HG03432 (cell line): Measurements from ENCODE around the gene SMIM43.

Experiments
- ATAC-seq: cut with Tn5 transposase; IDR thresholded peaks from one replicate; pipeline ENCODE4 v1.9.1; 2021; ENCODE audit warnings: mild to moderate bottlenecking, moderate library complexity; ENCODE audit not compliant: unreplicated experiment

SMIM43 gene

DNA sequence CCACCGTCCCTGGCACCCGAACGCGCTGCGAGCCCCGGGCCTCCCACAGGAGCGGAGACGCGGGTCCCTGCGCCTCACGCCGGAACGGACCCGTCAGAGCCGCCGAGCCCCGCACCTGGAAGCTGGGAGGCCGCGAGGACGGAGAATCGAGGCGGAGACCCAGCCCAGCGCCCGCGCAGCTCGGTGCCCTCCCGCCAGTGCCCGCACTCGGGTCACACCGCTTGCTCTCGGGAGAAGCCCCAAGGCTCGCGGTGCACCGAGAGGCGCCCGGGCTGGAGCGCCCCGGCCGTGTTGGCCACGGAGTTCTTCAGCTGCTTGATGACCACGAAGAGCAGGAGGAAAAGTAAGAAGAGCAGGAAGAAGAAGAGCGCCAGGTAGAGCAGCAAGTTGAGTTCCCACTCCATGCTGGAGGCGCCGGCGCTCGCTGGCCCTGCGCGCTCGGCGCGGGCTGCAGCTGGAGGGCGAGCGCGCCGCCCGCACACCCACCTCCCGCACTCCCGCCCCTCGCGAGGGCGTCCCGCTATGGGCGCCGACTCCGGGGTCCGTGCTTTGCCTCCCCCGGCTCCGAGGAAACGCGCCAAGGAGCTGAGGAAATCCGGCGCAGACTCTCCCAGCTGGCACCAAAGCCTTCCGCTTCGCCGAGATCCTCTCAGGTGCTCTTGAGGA lies at the start of gene SMIM43:
Gene SMIM43, minus strand, starts transcription at position 463 of the 666 bp plus-strand sequence. Its CDS starts 59 bp downstream, at position 404.
- no peak for ATAC-seq

DNA sequence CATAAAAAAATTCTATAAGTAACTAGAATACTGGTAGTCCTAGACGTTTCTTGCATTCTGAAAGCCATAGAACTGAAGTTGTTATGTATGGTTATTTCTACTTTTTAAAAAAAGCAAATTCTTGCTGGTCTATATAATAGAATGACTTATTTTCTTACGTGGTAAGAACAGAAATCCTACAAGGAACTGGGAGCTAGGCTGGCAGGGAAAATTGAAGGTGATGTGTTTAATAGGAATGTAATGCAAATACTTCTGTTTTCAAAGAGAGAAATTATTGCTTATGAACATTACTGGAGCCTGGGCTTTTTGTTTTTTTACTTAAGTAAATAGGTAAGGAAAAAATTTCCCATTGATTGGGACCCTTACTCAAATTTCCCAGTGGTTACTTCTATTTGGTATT lies 49.8 kb upstream of the SMIM43 start:
- ATAC-seq, result no peak

DNA sequence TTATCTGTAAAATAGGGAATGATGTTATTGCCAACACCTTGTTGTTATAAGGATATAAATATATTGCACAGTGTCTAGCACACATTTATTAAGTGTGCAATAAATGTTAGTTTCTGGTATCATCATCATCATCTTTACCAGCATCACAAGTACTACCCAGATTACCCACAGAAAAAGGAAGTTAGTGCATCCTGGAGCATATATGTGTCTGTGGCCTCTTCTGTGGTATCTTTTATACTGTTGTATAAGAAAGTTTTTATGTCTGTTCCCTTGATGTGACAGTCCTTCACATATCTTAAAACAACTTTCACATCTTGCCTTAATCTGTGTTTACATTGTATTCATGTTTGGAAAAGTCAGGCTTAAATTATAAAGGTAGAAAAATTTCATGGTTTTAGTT lies 46.2 kb upstream of the SMIM43 start:
- no peak for ATAC-seq

DNA sequence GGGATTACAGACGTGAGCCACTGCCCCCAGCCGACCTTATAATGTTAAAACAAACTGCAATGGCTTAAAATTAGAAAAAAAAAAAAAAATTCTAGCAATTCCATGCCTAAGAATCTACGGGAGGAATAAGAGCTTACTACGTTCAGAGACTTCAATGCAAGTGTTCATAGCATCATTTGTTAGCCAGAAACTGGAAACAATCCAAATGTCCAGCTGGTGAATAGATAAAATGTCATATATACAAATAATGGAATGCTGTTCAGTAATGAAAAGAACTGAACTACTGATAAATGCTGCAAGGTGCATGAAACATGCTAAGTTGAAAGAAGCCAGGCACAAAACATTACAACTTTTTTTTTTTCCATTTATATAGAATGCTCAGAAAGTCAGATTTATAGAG lies 41.4 kb upstream of the SMIM43 start:
- ATAC-seq, result no peak

GRCh38 chr4:121801715-121802075 lies 36.7 kb upstream of the SMIM43 start:
- ATAC-seq, result no peak

DNA sequence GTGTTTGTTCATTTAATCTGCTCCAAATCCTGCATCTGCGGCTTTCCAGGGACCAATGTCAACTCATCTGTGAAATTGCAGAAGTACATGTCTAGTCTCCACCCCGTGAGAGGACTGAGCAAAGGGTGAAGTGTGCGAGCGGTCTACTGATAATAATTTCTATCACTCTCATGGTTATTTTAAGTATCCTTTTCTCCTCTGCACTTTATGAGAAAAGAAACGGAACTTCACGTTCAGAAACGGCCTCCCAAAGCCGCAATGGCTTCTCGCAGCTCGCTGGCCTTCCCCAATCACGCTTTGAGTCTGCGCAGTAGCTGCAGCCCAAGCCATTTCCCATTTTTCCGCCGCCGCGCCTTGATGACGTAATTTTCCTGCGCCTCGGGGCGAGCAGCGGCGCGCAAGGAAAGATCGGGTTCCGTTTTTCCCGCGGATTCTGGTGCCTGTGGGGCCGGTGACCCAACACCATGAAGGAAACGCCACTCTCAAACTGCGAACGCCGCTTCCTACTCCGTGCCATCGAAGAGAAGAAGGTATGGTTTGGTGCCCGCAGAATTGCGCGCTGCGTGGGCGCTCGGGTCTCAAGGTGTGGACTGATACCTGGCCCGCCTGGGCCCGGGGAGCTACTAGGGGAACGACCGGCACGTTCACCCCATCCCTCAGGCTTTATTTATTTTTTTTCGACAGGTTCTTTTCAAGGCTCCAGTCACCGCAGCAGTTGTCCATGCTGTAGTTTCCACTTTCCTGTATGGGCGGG lies 36.2 kb upstream of the SMIM43 start, which contains the start of gene EXOSC9:
Gene EXOSC9, plus strand, starts transcription at position 363 of the 754 bp plus-strand sequence. Its CDS starts 102 bp downstream, at position 465.
- peak; percentile 89 for ATAC-seq

DNA sequence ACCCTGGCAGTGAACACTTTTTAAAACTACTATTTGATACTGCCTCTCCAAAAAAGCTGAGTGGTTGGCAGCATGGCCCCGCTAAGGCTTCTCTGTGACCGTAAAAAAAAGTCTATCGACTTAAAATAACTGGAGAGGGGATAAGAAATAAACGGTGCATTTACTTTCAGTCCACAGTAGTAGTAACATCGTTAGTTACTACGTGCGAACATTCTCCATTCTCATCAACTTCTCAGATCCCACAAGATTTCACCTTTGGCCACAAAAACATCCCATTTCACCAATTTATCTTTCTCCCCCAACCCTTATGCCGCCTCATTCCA lies 35.6 kb upstream of the SMIM43 start:
- ATAC-seq, result peak; percentile 23

- no peak for ATAC-seq
Observed at GRCh38 chr4:121799867-121800501, 35.0 kb upstream of the SMIM43 start.

GRCh38 chr4:121799208-121799823 lies 34.4 kb upstream of the SMIM43 start:
- no peak for ATAC-seq

GRCh38 chr4:121796283-121796682 lies 31.3 kb upstream of the SMIM43 start:
- ATAC-seq, result no peak

GRCh38 chr4:121794505-121795188 lies 29.7 kb upstream of the SMIM43 start:
- no peak for ATAC-seq

DNA sequence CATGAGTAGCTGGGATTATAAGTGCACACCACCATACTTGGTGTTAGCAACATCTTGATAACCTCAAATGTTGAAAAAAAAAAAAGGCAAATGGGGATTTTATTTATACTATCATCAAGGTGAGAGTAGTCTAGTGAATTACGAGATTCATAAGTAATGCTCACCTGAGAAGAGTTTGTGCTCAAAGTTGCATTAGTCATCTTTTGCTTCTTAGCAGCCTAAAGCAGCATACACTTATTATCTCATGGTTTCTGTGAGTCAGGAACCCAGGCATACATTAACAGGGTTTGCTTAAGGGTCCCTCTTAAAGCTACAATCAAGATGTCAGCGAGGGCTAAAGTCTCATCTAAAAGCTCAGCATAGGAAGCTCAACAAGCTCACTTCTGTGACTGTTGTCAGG lies 28.0 kb upstream of the SMIM43 start:
- no peak for ATAC-seq

GRCh38 chr4:121791481-121791880 lies 26.5 kb upstream of the SMIM43 start:
- no peak for ATAC-seq

DNA sequence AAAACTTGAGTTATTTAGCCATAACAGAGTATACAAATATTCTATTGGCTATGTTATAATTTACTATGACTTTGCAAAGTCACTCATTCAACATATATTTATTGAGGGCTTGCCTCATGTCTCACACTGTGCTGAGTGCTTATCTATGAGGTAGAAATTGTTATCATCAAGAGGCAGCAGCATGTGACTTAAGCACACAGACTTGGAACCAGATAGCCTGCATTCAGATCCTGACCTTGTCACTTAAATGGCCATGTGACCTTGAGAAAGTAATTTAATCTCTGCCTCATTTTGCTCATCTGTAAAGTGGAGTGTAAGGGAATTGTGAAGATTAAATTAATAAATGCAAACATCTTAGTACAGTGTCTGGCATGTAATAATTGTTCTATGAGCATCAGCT lies 26.0 kb upstream of the SMIM43 start:
- no peak for ATAC-seq

DNA sequence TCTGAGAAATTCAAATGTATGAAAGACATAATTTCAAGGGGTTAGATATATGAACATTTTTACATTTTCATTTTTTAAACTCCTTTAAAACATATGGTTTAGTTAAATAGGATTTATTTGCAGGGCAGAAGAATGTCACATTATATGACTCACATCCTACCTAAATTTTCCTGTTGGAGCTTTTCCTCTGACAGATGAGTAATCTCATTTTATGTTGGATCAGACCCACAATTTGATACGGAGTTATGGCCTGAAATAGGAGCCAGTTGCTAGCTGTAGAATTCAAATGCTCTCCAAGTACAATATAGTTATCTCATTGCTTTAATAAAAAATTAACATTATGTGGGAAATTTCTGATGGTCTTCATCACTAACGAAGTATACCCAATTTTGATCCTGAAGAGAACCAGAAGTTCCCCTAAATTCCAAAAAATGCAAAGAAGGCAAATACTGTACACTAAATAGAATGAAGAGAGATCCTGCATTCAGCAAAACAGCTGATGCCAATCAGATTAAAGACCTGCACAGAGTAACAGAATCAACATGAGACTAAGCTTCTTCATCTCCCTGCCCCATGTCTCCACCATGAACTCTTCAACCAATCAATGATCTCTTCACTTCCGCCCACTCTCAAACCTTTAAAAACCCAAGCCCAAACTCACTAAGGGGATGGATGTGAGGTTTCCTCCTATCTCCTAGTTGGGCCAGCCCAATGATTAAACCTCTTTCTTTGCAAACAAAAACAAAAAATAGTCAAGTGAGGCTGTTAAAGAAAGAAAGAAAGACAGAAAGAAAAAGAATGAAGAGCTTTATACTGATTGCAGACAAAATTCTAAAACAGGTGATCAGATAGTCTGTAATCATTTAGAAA lies 25.2 kb upstream of the SMIM43 start:
- ATAC-seq, result no peak

DNA sequence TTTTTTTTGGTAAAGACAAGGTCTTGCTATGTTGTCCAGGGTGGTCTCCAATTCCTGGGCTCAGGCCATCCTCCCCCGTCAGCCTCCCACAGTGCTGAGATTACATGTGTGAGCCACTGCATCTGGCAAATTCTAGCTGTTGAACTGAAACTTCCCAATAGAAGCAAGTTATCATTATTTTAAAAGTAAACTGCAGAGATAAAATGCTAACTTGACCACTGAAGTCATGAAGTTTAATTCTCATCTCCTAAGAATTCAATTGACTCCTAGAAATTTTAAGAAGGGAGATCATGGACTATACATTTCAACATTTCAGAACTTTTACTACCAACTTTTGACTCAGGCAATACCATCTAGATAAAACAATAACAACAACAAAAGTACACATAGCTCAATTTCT lies 24.5 kb upstream of the SMIM43 start:
- no peak for ATAC-seq

- peak; percentile 97 for ATAC-seq
Observed at GRCh38 chr4:121788896-121789295, 23.9 kb upstream of the SMIM43 start.

- no peak for ATAC-seq
Observed at GRCh38 chr4:121786221-121786620, 21.3 kb upstream of the SMIM43 start.

DNA sequence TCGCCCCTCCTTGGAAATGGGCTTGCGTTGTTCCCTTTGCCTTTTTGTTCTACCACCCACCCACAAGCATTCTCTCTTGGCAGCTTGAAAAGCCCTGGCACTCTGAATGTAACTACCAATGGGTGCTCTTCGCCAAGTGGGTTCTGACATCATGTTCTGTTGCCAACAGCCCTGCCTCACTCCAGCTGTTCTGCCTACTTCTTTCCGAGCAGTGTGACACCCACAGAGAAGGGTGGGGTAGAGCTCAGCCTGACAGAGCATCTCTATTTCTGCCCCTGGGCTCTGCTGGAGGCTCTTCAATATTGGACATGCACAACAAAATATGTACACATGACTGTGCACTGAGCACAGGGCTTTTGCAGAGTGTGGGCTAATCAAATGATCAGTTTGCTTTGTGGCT lies 20.5 kb upstream of the SMIM43 start:
- no peak for ATAC-seq

DNA sequence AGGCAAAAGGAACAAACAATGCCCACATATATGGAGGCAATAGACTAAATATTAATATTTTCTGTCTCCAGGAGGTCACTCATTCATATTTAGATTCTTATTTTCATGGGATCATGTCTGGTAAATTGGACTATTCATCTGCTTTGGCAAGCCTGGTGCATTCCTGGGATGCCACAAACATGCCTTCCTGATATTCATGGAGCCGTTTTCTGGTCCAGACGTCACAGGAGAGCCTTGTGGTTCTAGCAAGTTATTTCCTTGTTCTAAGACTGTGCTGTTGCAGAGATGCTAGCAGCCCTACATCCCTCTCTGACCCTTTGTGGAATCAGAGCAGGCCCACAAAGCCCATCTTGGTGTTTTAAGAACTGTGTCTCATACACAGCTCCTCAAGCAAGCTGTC lies 20.0 kb upstream of the SMIM43 start:
- no peak for ATAC-seq
